Urothelium cell line (cell line): ENCODE results near the gene DCST2.
A peak's percentile ranks its signal among the peaks of the same experiment; 100 is the strongest.

Source experiments
- DNase-seq: peaks from one replicate; pipeline ENCODE4 v3.0.0; 2011; ENCODE audit warnings: low spot score, mixed read lengths
- FAIRE-seq: peaks from 2 replicates; lab custom pipeline; 2011; peaks lifted over from hg19 to GRCh38; lab: Jason Lieb, UNC

DCST2 gene

DNA sequence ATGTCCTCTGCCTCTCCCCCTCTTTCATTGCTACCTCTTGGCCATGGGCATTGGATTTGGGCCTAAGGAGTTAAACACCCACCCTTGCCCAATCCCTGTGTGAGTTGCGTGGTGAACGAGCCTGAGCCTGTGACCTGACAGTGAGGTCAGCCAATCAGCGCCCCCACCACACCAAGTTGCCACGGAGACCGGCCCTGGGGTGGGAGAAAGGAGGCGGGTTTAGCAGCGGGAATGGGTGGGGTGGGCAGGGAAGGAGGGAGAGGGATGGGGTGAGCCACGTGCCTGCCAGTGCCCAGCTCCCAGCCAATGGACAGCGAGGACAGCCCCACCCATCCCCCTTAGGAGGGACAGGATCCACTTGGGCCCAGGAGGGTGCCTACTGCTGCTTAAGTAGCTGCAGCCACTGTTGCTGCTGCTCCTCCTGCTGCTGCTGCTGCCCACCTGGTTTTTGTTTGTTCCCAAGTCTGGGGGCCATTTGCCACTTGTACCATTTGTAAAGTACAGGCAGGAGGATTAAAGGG, 21.5 kb downstream of the DCST2 start:
- no peak for FAIRE-seq
- no peak for DNase-seq

DNA sequence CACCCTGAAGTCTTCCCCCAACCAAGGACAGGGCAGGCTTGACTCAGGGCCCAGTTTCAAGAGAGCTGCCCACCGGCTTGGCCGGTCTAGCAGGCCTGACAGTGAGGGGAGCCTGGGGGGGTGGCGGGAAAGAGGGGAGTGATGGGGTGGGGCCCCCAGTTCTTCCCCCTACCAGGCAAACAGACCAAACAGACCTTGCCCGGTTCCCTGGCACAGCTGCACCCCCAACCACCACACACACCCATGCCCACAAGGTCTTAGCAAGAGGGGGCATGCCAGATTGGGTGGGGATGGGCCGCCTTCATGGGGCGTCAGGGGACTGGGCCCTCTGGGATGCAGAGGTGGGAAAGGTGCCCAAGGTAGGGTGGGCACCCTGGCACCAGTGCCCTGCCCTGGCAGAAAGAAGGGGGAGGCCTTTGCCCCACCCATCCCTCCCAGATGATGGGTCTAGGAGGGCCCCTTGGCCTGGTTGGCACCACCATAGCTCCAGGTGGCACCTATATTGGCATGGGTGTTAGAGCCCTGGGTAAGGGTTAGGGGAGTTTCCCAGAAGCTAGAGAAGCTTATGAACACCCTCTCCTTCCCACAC, 22.1 kb downstream of the DCST2 start:
- FAIRE-seq (no peak), DNase-seq (no peak)

DNA sequence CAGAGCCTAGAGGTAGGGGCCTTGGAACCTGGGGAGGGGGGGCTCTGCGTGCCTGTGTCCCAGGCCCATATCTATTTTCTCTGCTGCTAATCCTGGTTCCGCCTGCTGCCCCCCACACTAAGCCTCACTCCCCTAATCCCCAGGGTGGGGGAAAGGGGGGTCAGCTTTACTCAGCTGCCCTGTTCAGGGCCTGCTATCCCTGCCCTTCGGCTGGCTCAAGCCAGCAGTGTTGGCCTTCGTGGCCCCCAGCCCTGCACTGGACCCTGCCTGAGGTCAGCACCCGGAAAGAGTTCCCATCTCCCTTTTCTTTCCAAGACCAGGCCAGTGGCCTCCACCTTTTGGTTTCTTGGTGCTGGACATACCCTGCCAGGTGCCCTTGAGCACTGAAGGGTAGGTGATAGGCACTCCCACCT, 22.6 kb downstream of the DCST2 start:
- DNase-seq (no peak), FAIRE-seq (no peak)

DNA sequence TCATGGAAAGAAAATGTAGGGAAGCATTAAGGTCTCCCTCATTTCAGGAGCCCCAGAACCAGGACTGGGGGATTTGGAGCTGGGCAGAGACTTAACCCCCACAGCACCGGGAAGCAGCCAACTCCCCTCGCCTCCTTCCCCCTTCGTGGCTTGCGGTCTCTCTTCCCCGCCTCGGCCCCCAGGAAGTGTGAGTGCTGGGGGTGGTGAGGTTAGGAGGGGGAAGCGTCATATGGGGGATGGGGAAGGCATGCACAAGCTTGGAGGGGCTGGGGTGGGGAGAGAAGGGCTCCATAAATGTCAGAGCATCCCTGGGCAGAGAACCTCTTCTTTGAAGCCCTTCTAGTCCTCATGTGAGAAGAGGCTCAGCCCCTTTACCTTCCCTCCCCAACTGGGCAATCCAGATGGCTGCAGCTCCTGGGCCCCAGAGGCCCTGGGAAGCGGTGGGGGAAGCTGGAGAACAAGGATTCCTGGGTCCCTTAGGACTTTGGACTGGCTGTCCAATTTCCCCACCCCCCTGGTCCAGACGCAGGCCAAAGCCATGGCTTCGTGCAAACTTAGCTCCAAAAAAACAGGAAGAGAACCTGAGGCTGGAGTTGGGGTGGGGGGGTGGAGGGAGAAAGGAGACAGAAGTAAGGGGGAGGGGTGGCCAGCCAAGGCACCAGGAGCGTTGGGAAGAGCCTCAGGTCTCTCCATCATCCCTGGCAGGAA, 23.2 kb downstream of the DCST2 start:
- no peak for DNase-seq

GRCh38 chr1:155009742-155010141, 23.8 kb downstream of the DCST2 start:
- no peak for FAIRE-seq

More for the DNA sequence above, 23.2 kb downstream of the DCST2 start:
- FAIRE-seq = no peak

DNA sequence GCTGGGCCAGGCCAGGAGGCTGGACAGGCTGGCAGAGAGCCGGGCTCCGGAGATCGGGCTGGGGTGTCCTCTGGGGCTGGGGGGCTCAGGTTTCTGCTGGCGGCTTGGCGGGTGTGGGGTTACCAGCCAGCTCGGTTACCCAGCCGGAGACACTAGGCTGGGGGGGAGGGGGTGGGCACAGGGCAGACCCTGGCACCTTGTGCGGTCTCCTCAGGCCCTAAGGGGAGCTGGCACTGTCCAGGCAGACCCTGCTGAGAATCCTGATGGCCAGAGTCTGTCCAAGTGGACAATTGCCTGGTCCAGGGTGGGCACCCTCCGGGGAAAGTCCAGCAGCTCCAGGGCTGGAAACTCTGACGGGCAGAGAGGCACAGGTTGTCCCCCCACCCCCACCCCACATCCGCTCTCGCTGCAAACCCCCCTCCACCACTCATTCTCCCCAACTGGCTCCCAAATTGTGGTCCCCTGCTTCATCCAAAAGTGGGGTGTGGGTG, 24.3 kb downstream of the DCST2 start:
- DNase-seq (no peak), FAIRE-seq (no peak)

More at GRCh38 chr1:155009742-155010141, 23.8 kb downstream of the DCST2 start:
- no peak for DNase-seq

DNA sequence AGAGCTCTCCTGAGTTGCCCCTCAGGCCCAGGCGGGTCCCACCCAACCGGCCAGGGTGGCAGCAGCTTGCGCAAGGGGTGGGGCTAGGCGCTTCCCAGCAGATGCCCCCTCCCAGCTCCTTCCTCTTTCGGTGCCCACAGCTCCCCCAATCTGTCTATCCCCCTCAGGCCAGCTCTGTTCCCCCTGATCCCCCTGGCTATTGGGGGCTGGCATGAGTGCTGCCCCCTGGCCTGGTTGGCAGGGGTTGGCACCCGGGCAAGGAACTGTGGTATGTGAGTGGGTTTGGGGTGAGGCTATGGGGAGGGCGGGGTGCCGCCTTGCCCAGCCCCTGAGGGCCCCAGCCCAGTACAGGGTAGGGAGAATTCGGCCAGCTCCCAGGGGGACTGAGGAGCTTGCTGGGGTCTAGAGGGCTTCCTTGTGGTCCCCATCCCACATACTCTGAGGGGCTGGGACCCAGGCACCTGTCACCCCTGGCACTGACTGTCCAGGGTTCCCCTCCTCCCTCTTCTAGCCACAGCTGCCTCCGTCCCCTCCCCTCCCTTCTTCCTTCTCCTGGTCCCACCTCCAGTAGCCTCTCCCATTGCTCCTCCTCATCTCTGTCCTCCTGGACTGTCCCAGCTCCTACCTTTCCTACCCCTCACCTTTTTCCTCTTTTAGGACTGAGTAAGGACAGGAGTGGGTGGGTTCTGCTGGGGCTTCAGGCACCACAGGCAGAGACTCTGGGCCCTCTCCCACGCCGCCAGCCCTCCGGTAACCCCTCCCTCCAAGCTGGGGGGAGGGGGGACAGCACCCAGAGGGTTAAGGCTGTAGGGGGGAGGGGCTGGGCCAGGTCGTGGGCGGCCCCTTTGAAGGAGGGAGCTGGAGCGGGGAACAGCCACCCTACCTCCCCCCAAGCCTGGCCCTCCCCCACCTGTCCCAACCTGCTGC, 25.3 kb downstream of the DCST2 start:
- no peak for FAIRE-seq
- DNase-seq = no peak

GRCh38 chr1:155007251-155007828, 26.2 kb downstream of the DCST2 start:
- DNase-seq (no peak), FAIRE-seq (no peak)

DNA sequence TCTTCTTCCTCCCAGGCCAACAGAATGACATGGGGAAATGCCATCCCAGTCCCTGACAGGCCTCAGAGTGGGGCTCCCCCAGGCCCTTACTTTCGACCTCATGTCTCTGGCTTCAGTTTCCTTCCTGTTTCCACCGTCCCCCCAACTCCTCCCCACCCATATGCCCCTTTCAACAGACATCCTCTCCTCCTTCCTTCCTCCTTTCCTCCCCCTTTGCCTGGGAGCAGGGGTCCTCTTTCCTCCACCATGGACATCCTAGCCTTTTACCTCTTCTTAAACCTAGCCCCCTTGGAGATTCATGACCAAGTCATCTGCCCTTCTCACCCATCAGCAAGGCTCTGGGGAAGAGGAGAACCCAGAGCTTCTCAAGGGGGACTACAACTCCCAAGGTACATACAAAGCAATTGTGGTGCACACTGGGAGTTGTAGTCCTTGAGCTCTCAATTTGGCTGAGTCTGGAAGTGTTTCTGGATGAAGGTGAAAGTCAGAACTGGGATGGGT, 26.9 kb downstream of the DCST2 start:
- no peak for FAIRE-seq
- DNase-seq = no peak

GRCh38 chr1:155005076-155006011, 28.2 kb downstream of the DCST2 start:
- no peak for FAIRE-seq
- DNase-seq = no peak

DNA sequence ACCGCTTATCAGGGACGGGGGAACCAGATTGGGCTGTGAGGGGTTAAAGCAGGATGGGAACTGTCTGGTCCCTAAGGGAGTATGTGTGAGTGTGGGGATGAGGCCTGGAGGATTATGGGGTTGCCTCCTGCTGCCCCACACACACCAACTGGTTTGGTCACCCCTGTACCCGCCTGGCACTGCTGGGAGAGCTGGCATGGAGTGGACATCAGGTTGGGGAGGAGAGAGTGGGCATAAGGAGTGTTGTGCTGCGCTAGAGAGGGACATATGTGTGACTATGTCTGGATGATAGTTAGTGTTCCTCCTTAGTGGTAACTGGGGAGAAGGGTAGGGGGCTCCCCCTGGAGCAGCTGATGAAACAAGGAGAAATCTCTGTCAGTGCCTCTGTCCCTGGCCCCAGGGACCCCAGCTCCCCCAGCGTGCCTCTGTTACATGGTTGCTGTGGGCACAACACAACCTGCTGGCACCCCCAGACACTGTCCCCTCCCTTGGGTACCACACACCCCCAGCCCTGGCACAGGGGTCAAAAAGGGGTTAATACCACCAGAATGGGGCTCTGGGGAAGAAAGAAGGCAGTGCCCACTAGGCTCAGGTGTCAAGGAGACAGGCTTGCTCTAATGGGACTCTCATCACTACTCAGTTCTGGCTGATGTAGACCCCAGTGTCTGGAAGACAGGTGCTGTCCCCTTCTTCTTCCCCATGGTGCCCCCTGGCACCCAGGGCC, 29.1 kb downstream of the DCST2 start:
- no peak for DNase-seq
- no peak for FAIRE-seq

DNA sequence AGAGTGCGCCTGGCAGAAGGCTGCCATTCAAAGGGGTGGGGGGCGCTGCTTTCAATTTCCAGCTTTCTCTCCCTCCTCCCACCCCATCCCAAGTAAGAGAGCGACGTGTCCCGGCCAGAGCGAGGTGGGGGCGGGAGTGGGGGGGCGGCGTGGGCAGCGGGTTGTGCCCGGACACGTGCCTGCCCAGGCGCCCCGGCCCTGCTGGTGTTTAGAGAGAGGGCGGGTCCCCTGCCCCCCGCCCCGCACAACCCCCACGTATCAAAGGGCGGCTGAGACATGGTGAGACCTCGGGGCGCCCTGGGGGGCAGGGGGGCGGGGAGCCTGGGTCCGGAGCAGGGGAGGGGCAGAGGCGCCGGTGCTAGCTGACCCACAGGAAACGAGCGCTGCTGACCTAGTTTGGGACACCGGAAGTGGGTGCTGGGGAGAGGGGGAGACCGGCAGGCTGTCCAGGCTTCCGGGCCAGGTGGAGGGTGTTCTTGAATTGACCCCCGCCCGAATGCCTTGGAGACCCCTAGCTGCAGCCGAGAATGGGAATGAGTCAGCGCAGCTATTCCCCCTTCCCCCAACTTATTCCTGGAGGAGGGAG, 29.7 kb downstream of the DCST2 start:
- DNase-seq (peak; percentile 58), FAIRE-seq (no peak)

GRCh38 chr1:155003227-155003765, 30.3 kb downstream of the DCST2 start:
- no peak for FAIRE-seq
- DNase-seq = no peak

- DNase-seq = peak; percentile 67
- no peak for FAIRE-seq
Measured at GRCh38 chr1:155002464-155003226, 30.9 kb downstream of the DCST2 start, which contains the start of gene ZBTB7B. ZBTB7B (plus strand) TSS chr1:155002802; CDS start chr1:155014661, 11,859 bp downstream.

- DNase-seq = peak; percentile 99
- FAIRE-seq = peak; percentile 86
Measured at GRCh38 chr1:155001675-155002463, 31.7 kb downstream of the DCST2 start.

- DNase-seq (no peak), FAIRE-seq (no peak)
Measured at GRCh38 chr1:155001425-155001674, 32.2 kb downstream of the DCST2 start.
